Measurements from ENCODE around the gene AHI1. TPM values are rescaled to one million over a fixed set of nuclear protein-coding genes. Genes with fewer than 3 reads are reported as not detected.

Gene AHI1
- total RNA-seq, 1 donor from 2014 or later, result 14.1 TPM

DNA sequence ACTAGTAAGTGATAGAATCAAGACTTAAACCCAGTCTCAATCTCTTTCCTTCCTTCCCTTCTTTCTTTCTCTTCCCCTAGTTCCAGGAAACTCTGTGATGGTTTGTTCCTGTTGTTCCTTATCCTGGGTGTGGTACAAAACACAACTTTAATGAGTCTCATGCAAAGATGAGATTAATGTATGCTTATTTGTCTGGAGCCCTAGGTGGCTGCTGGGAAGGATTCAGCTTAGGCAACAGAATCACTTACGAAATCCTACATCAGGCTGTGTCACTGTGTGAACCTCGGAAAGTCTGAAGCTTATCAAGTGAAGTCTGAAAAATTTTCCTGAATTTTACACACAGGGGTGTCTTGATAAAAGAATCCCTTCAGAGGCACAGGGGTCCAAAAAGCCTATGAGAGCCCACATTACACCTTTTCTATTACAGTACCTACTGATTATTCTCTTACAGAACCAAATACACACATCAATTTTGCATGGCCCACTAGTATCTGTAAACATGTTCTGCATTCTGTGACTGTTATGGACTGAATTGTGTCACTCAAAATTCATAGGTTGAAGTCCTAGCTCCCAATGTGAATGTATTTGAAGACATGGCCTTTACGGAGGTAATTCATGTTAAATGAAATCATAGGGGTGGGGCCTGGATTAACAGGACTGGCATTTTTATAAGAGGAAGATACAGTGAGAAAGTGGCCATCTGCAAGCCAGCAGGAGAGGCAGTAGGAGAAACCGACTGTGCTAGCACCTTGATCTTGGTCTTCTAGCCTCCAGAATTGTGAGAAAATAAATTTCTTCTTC, 171.7 kb downstream of the AHI1 start:
- DNase-seq, result no peak

DNA sequence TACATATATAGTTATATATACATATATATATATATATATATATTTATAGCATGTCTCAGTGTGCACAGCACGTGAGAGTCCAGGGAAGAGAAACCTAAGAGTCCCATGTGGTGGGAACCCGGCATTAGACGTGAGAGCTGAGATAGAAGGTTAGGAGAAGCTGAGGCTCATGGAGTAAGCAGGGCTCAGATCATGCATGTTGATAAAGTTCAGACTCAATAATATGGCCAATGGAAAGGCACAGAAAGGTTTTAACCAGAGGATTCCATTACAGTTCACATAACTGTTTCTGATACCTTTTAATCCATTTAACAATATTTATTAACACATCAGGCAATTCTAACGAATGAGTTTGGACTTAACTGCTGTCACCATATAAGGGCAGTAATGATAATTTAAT, 173.0 kb downstream of the AHI1 start:
- no peak for DNase-seq

DNA sequence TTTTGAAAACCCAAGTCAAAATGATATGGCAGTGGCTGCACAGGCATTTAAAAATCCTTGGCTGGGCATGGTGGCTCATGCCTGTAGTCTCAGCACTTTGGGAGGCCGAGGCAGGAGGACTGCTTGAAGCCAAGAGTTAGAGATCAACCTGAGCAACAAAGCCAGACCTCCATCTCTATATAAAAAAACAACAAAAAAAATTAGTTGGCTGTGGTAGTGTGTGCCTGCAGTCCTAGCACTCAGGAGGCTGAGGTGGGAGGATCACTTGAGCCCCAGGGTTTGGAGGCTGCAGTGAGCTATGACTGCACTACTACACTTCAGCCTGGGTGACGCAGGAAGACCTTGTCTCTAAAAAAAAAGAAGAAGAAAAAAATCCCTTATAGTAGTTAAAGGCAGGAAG, 173.6 kb downstream of the AHI1 start:
- no peak for DNase-seq

DNA sequence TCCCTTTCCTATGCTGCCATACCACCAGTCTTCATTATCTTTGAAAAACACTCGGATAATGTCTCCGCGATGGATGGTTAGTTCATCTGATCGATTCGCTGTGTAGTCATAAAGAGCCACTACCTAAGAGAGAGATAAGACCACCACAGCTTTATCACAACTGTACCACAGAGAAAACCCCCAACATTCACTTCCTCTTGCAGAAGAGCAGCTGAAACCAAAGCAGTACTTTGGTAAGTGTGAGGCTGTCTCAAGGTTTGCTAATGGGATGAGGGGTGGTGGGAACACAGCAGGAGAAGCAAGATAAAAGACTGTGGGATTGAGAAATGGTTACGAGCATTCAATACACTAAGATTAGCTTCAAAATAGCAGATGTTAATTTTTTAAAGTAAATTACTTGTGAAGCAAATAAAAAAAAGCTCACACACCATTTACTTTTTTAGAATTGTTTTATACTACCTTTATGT, 174.3 kb downstream of the AHI1 start:
- no peak for DNase-seq

DNA sequence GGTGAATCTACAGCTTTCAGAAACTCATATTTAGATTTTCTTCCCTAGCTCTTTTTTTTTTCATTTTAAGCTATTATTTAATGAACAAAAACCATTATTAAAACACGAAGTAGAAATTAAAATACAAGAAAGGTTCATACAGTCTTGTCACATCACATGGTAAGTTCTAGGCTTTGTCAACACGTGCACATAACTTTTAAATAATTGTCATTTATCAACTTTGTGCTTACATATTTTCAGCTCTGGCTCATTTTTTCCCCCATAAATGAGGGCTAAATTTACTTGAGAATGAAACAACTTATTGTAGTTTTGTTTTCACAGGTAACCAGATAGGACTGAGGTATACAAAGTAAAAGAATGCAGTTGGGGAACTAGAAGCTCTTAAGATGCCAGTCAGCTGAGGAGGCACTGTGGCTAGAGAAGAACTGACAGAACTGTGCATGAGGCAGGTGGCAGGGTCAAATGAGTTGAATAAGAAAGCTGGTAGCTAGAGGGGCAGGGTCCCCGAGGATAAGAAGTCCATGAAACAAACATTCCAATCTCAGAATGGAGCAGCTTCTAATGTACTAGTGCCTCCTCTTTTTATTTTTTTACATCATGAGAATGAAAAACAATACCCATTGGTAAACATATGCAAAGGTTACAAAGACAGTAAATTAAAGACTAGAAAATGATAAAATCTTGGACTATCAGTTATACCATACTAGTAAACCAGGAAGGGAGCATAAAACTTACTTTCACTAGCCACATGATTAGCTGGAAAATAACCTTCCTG, 174.9 kb downstream of the AHI1 start:
- no peak for DNase-seq

DNA sequence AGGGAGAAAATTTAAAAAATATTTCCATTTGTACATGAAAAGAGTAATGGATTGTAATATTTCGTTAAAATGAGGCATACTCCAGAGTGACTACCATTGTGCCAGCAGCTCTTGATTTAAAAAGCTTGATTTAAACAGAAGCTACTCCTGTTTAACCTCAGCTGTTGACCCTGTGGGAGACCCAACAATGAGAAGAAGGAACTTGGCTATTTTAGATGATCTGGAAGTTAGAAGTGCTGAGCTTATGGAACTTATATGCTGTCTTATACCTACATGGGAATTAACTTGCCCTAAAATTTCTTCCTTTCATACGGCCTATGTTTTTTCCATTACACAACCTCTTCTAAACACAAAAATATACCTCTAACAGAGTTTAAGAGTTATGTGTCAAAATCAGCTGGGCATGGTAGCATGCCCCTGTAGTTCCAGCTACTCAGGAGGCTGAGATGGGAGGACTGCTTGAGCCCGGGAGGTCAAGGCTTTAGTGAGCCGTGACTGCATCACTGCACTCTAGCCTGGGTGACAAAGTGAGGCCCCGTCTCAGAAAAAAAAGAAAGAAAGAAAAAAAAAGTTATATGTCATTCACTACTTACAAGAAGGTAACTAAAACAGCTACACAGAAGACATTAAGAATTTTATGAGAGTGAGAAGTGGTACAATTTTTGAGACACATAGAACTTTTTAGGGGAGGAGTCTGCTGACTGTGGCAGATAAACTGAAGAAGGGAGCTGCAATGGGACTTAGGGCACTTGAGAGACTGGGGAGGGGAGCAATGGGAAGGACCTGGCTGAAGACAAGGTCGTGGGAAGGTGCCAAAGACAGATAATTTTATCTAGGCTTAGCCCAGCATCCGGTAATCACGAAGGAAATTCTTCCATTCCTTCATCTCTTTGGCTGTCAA, 176.6 kb downstream of the AHI1 start:
- no peak for DNase-seq

DNA sequence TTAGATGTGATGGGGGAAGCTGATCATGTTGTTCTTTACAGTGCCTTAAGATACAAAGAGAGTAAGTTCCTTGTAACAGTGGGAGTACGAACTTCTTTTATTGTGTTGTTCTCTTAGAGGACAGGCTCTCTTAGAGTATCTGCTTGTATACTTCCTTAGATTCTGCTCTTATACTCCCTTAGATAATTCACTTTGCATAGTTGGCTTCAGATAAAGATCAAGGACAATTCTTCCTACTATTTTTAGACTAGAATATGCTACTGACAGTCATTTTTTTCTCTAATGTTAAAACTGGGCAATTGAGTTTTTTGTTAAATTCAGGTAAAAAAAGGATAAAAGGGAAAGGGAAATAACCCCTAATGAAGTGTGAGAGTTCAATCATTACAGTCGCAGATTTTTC, 177.7 kb downstream of the AHI1 start:
- no peak for DNase-seq

DNA sequence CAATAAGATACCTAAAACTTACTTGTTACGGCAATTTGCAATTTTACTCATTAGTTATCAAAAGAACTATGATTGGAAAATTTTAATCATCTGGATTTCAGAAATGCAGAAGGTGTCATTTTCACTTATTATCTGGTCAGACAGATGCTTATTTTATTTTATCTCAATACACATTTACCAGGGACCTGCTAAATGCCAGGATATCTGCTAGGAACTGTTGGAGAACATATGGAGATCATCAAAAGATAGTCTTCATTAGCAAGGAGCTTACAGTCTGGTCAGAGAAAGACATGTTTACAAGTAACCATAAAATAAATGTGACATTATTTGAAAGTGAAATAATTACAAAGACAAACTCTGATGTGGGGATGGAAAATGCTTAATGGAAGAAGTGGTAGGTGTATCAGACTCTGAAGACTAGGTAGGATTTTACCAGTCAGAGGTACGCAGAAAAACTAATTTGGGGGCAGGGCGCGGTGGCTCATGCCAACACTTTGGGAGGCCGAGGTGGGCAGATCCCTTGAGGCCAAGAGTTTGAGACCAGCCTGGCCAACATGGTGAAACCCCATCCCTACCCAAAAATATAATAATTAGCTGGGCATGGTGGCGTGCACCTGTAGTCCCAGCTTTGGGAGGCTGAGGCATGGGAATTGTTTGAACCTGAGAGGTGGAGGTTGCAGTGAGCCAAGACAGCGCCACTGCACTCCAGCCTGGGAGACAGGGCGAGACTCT, 178.6 kb downstream of the AHI1 start:
- DNase-seq, result no peak

DNA sequence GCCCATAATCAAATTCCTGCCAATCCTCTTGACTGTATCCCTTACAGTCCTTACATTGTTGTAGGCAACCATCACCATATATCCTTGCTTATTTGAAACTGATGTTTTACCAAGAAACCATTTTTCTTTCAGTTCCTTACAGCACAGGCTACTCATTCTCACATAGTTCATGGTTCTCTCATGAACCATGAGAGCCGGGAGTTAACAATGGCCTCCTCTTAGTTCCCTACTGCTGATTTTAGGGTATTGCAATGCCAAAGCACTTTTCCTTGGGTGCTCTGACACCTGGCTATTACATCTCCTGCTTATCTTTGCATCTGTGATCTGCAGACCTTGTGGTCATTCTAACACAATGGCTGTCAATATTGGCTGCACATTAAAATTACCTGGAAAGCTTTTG, 183.0 kb downstream of the AHI1 start:
- DNase-seq, result no peak

DNA sequence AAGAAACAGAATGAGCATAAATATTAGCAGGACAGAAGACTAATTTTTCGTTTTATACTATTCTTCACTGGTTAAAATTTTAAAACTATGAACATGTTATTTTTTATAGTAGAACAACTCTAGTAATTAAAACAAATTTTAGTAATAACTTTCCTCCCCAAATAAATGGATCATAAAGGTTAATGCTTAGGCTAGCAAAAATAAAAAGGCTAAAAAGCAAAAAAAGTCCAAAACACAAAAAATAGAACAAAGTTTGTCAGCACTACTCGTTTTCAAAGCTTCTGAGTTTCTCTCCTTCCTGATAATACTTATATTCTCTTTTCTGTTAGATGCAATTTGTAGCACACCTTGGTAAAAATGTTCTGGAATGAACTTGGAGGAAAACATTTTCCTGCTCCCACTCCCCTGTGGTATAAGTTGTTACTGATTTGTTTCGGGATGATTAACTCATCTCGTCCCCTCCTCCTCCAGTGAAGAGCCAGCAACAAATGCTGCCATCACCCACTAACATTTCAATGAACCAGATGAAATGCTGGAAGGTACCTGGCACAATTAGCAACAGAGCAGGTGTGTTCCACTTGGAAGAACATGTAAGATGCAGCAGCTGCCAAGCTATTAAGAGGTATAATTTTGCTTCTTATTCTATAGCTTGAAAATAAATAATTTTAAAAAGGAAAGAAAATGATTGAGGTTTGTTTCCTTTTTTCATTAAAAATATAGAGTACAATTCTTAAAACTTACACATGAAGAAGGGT, 185.9 kb downstream of the AHI1 start:
- DNase-seq, result no peak

DNA sequence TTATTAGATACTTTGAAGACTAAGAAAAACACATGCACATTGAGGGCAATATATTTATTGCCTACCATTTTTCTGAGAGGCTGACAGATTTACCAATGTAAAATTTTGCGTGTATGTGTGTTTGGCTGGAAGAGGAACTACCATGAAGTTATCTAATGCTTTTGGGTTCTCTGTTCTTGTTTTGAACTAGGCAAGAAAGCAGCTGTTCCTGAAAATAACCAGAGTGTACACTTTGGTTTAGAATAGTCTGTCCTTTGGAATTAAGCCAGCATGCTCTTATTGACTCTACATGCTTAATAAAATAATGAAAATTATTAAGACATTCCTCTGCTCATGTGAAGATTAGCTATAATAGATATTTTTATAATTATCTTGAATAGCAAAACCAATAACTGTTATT, 187.2 kb downstream of the AHI1 start:
- DNase-seq, result no peak

DNA sequence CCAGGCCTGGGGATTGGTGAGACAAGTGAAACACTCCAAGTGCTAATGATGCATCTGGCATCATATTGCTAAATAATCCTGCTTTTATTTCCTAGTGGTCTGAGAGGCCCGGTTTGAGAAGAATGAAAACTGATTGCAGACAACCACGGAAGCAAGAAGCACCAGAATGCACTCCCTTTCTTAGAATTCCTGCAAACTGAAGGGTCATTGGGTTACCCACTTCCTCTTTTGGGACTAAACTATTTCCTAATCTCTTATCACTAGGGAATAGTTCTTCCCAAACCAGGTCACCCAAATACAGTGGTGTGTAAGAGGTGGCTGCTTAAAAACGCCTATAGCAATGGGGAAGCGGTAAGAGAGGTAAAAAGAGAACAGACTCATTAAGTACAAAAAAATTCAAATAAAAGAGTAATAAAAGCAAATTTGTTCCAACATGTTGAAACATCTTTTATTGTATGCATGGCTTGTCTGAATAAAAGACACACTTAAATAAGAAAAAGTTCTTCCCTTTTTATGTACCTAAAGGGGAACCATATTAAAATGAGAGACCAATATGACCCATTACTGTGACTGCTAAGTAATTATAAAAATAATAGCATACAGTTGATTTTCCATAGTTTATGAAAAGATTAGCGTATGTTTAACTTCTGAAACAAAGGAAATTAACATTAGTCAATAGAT, 190.7 kb downstream of the AHI1 start:
- DNase-seq, result no peak

DNA sequence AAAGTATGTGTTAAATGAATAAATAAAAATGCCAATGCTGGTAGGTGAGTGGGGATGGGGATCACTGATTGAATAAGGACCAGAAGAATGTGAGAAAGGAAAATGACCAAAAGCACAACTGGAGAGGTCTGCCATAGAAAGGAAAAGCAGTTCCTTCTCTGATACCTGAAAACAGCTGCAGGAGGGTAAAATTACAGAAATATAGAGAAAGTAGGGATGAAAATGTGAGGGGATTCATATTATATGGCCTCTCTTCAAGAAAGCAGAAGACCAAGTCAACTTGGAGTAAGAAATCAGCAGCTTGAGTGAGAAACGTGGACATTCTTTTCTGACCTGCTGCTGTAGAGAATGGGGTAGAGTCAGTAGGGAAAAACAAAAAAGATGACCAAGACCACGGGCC, 191.4 kb downstream of the AHI1 start:
- DNase-seq, result no peak

DNA sequence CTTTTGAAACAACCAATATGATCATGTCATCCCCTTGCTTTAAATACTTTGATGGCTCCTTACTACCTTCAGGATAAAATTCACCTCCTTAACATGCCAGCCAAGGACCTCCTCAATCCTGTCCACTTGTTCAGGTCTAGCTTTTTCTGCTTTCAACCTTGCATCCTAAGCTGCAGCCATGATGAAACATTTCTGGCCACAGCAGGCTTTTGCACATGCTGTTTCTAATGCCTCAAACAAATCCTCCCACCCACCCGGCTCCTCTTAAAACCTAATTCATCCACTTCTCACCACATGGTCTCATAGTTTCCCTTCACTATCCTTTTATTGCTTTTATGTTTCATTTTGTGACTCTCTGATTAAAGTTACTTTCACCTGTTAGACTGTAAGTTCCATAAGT, 191.9 kb downstream of the AHI1 start:
- no peak for DNase-seq

DNA sequence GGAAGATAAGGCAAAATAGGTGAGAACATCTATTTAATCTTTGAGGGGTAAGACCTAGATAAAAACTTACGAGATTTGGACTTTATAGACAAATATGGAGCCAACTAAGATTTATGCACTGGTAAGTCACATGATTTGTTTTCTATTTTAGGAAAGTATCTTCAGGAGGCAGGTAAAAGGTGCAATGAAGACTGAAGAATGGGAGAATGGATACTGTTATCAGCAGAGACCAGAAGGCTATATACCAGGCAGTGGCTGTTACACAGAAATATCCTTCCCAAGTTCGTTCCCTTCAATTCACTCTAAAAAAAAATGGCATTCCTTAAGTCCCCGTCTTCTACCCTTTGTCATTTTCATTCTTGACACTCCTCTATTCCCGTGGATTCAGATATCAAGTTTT, 192.7 kb downstream of the AHI1 start:
- DNase-seq, result no peak

DNA sequence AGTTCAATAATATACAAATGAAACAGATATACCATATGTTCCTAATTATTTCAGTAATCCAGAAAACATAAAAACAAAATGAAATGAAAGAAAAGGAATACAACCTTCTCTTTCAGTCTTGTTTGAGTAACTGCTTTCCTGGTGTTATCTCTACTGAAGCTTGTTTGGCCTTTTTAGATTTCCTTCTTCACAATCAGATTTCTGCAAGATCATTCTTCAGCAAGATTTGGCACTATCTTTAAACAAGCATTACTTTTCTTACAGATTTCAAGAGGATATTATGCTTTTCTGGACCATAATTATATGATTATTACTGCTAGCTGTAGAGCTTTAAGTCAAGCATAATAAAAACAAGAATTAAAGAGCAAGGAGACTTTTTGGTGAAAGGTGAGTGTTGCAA, 196.2 kb downstream of the AHI1 start:
- DNase-seq, result no peak

DNA sequence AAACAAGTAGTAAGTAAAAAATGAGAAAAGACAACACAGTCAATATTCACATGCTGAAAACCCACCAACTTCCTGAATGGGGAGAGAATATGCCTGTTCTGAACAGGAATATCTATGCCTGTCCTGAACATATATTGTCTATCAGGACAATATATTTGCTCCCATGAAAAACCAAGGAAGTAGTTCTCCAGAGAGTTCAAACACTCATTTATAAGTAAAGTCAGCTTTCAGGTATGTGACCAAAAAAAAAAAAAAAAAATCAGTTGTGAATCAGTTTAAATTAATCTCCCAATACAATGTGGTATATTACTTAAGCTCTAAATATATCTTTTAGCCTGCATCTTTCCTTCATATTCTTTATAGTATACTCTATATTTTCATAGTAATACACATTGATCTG, 197.0 kb downstream of the AHI1 start:
- DNase-seq, result no peak

DNA sequence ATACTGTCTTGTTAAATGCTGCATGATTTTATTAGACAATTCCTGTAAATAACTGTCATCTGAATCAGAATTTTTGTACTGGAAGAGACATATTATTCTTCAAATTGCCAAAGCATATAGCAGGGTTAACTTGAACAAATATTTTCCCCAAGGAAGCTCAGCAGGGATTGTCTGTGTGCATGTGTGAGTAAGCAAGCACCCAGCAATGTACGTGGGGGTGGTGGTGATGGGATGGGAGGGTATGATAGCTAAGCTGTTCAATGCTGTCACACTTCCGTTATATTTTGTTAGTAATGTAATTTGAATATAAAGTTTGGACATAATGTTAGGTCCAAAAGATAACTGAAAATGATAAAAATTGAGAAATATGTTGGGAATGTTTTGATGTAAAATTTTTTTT, 198.3 kb downstream of the AHI1 start:
- DNase-seq, result no peak

DNA sequence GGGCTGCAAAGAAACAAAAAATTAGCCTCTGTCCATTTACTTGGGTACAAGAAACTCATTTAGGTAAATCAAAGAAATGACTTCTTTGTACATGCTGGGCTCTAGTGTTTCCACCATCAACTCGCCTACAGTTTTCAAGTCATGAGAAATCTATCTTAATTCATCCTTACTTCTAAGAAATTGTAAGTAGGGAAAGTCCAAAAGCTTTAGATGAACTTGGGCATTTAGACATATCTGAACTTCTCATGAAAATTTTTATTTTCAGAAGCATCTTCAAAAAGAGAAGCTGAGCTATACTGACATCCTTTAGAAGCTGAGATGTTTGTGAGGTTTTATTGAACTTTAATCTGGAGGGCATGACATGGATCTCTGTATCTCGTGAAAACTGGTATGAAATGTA, 199.1 kb downstream of the AHI1 start:
- no peak for DNase-seq

DNA sequence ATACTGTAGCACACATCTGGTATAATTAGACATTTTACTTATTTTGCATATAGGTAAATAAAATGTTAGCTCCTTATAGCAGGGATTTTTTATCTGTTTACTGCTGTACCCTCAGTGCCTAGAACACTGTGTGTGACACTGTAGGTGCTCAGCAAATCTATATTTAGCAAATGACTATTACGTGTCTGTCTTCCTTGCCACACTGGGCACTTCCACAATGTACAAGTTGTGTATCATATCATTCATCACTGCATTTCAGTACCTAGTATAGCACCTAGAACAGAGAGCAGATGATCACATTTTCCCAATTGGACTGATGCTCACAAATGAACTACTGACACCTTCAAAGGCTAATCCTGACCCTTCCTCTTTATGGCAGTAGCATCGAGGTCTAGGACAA, 200.8 kb downstream of the AHI1 start:
- DNase-seq, result no peak

DNA sequence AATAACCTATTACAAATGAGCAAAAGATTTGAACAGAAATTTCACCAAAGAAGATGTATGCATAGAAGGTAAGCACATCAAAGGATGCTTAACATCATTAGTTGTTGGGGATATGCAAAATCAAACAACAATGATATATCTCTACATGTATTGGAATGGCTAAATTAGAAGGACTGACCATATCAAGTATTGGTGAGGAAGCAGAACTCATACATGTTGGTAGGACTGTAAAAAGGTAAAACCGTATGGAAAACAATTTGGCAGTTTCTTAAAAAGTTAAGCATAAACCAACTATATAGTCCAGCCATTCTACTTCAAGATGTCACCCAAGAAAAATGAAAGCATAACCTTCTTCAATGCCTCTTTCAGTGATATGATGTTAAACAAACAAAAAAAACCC, 202.5 kb downstream of the AHI1 start:
- DNase-seq, result no peak
